ENCODE data around the gene SYTL3. TPM values are rescaled to one million over a fixed set of nuclear protein-coding genes. Genes with fewer than 3 reads are reported as not detected.

The SYTL3 gene
- total and polyA plus RNA-seq, 8 donors, result 3.1 to 14.6 (median 5.3) TPM

DNA sequence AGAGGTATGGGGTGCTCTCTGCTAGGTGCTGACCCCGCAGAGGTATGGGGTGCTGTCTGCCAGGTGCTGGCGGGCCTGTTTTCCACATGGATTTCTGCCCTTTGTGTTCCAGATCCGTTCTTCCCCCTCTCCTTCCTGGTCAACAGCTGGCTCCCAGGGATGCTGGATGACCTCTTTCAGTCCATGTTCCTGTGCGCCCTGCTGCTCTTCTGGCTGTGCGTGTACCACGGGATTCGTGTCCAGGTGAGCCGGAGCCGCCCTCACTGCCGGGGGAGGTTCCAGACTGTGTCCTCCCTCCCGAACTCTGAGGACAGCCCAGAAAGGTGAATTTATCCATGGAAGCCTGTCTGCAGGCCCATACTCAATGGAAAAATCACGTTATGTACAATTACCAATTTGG is 41.6 kb upstream of the SYTL3 start:
- H3K4me1 ChIP-seq, result peaks cover 0 to 23% (median 10%) of the 10 kb centered on the region in 4 donors
- no peaks in the 10 kb centered on the region for H3K9me3 ChIP-seq
- 90 to 93% (median 92%) methylated on average over 10 to 12 of the region's 12 CpGs for WGBS, 5 donors
- no peaks in the 10 kb centered on the region for H3K27me3 ChIP-seq
- H3K36me3 ChIP-seq, result peaks cover 61 to 90% (median 78%) of the 10 kb centered on the region in 4 donors
- H3K4me3 ChIP-seq, result no peak overlapping the region
- intact Hi-C loops (cut with DNase I; ENCODE audit: low total_unique reads), result loop anchor here (10.0 kb wide), 1 partner anchor 393 kb away; no protein-coding TSS in a partner anchor
- TF ChIP-seq POLR2AphosphoS5 (IDR thresholded peaks at IDR 0.05), result no peak
- TF ChIP-seq EP300 (IDR thresholded peaks at IDR 0.05), result no peak
- TF ChIP-seq POLR2A (IDR thresholded peaks at IDR 0.05), result no peak
- TF ChIP-seq, protein P1, sequence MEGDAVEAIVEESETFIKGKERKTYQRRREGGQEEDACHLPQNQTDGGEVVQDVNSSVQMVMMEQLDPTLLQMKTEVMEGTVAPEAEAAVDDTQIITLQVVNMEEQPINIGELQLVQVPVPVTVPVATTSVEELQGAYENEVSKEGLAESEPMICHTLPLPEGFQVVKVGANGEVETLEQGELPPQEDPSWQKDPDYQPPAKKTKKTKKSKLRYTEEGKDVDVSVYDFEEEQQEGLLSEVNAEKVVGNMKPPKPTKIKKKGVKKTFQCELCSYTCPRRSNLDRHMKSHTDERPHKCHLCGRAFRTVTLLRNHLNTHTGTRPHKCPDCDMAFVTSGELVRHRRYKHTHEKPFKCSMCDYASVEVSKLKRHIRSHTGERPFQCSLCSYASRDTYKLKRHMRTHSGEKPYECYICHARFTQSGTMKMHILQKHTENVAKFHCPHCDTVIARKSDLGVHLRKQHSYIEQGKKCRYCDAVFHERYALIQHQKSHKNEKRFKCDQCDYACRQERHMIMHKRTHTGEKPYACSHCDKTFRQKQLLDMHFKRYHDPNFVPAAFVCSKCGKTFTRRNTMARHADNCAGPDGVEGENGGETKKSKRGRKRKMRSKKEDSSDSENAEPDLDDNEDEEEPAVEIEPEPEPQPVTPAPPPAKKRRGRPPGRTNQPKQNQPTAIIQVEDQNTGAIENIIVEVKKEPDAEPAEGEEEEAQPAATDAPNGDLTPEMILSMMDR (IDR thresholded peaks at IDR 0.05), result no peak
- no peak for DNase-seq
- H3K27ac ChIP-seq, result no peak overlapping the region

DNA sequence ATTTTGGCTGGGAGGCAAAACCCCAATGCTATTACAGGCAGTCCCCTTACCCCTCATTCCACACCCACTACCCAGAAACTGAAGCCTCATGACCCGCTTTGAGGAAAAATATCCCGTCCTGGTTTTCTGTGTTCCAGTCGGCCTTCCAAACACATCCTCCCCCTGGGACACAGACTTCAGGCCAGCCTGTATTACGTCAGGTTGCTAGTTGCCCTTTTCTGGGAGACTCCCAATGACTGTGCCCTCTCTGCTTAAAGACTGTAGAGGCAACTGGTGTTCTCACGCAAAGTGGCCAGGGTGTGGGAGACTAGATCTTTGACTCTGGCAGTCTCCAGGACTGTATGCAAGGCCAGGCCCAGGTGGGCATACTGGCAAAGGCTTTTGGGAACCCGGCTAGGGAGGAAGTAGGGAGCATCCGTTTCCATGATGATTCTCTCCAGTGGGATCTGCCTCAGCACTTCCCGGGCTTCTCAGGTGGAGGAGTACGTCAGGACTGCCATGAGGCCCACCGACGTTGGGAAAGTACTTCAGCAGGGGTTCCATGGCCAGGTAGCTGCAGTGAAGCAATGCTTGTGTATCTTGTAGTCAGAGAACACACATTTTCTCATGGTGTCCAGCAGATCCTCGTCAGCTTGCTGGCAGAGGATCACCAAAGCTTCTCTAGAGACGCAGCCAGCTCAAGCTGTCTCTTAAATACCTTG is 40.2 kb upstream of the SYTL3 start:
- no peaks in the 10 kb centered on the region for H3K27me3 ChIP-seq
- intact Hi-C loops (cut with DNase I; ENCODE audit: low total_unique reads), result loop anchor here (10.0 kb wide), 1 partner anchor 395 kb away; no protein-coding TSS in a partner anchor
- peaks cover 61 to 92% (median 83%) of the 10 kb centered on the region in 4 donors for H3K36me3 ChIP-seq
- WGBS, 5 donors, result 89 to 96% (median 92%) methylated on average over 12 to 13 of the region's 13 CpGs
- peaks cover 0 to 18% (median 9%) of the 10 kb centered on the region in 4 donors for H3K4me1 ChIP-seq
- H3K27ac ChIP-seq, result no peak overlapping the region
- no peak for DNase-seq
- TF ChIP-seq, protein P1 (IDR thresholded peaks at IDR 0.05), result no peak
- TF ChIP-seq POLR2A (IDR thresholded peaks at IDR 0.05) (no peak), EP300 (IDR thresholded peaks at IDR 0.05) (no peak), POLR2AphosphoS5 (IDR thresholded peaks at IDR 0.05) (no peak)
- H3K4me3 ChIP-seq, result no peak overlapping the region
- H3K9me3 ChIP-seq, result no peaks in the 10 kb centered on the region

DNA sequence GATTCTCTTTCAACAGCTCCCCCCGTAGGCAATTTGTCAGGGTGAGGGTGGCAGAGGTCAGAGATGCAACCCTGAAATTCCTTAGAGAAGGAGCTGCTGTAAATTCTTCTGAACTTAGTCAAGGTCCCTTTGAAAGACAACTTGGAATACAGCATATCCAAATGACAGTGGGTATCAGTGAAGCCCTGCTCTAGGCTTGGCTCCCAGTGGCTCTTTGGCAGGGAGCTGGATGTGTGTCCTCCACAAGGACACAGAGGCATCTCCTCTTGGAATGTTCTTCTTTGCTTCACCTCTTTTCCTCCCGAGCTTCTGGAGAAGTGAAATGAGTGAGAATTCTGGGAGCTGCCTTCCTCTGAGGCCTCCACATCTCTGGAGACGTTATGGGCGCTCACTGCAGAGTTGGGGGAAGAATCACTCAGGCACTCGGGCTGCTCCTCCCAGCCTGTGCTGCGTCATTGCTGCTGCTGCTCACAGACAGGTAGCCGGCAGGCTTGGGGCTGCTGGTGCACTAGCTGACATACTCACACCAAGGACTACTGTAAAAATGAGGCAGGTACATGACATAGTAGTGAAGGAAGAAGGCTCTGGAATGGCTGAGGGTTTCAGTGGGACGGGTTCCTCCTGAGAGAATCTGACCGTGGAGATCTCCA is 39.4 kb upstream of the SYTL3 start:
- no peaks in the 10 kb centered on the region for H3K9me3 ChIP-seq
- no peak overlapping the region for H3K27ac ChIP-seq
- peaks cover 0 to 18% (median 9%) of the 10 kb centered on the region in 4 donors for H3K4me1 ChIP-seq
- intact Hi-C loops (cut with DNase I; ENCODE audit: low total_unique reads), result no loop called here
- H3K36me3 ChIP-seq, result peaks cover 60 to 95% (median 86%) of the 10 kb centered on the region in 4 donors
- 73 to 79% (median 78%) methylated on average over 9 of the region's 9 CpGs for WGBS, 5 donors
- H3K27me3 ChIP-seq, result no peaks in the 10 kb centered on the region
- DNase-seq, result no peak
- no peak overlapping the region for H3K4me3 ChIP-seq
- TF ChIP-seq EP300 (IDR thresholded peaks at IDR 0.05), result no peak
- TF ChIP-seq POLR2A (IDR thresholded peaks at IDR 0.05), result no peak
- TF ChIP-seq POLR2AphosphoS5 (IDR thresholded peaks at IDR 0.05), result no peak
- TF ChIP-seq, protein P1 (IDR thresholded peaks at IDR 0.05), result no peak

DNA sequence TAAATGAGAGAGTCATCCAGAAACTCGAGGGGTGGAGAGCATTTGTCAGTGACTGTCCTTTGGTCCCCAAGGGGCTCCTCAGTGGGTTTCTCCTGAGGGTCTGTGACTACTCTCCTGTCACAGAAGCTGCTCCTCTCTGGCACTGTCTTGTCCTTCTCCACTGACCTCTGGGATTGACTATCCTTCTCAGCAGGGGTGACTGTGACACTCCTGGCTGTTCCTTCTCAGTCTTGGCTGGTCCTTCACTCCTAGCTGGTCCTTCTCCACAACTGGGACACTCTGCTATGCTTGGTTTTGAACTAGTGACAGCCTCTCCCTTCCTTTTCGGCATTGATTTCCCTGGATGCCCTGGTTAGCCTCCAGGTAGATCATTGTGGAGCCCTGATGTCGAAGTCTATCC is 38.8 kb upstream of the SYTL3 start:
- no peak for DNase-seq
- Histone ChIP-seq H3K27ac (peak overlapping the region in 1 of 5 donors; percentile 15), H3K4me3 (no peak overlapping the region), H3K9me3 (peaks cover 0 to 4% (median 0%) of the 10 kb centered on the region in 4 donors), H3K36me3 (peaks cover 54 to 89% (median 82%) of the 10 kb centered on the region in 4 donors), H3K4me1 (peaks cover 0 to 18% (median 9%) of the 10 kb centered on the region in 4 donors), H3K27me3 (no peaks in the 10 kb centered on the region)
- TF ChIP-seq POLR2AphosphoS5 (IDR thresholded peaks at IDR 0.05) (no peak), EP300 (IDR thresholded peaks at IDR 0.05) (no peak), POLR2A (IDR thresholded peaks at IDR 0.05) (no peak)
- TF ChIP-seq, protein P1 (IDR thresholded peaks at IDR 0.05), result no peak
- WGBS, 5 donors, result 65 to 80% (median 73%) methylated on average over 3 of the region's 3 CpGs
- intact Hi-C loops (cut with DNase I; ENCODE audit: low total_unique reads), result no loop called here

Data from stomach (tissue), 9 donors.